Activated CD4-positive, alpha-beta T cell treated with anti-CD3 and anti-CD28 coated beads, Interleukin-2, amount 10 ng/mL, durations not matched to agents 7 days and 5 days (primary cell): Measurements from ENCODE around the gene SLC25A21. TPM values are rescaled to one million over a fixed set of nuclear protein-coding genes. Genes with fewer than 3 reads are reported as not detected.

ENCODE experiments used
- CTCF ChIA-PET: fragments of 350-600 bp; sonication (Branson Sonifier 250); formaldehyde crosslinking; loops from one replicate; lab custom pipeline; 2021; ENCODE audit warnings: antibody characterized with exemption; lab: Charles Lee
- POLR2A ChIA-PET: fragments of 350-600 bp; sonication (Branson Sonifier 250); formaldehyde crosslinking; loops from one replicate; lab custom pipeline; 2021; ENCODE audit warnings: antibody characterized with exemption; lab: Charles Lee
- DNase-seq: peaks from one replicate; pipeline ENCODE4 v3.0.0-alpha.2; 2020
- H3K27ac Mint-ChIP-seq: one replicate; pipeline ENCODE4 v1.8.0; 2021; ENCODE audit warnings: mild to moderate bottlenecking, moderate library complexity, mixed read lengths
- H3K27me3 Mint-ChIP-seq: one replicate; pipeline ENCODE4 v1.8.0; 2021; ENCODE audit warnings: mixed read lengths
- H3K36me3 Mint-ChIP-seq: one replicate; pipeline ENCODE4 v1.8.0; 2021; ENCODE audit warnings: low read depth, mixed read lengths
- H3K4me1 Mint-ChIP-seq: one replicate; pipeline ENCODE4 v1.8.0; 2021; ENCODE audit warnings: mixed read lengths
- H3K4me3 Mint-ChIP-seq: one replicate; pipeline ENCODE4 v1.8.0; 2021; ENCODE audit warnings: mild to moderate bottlenecking, moderate library complexity, mixed read lengths
- H3K9me3 Mint-ChIP-seq: one replicate; pipeline ENCODE4 v1.8.0; 2021; ENCODE audit warnings: mixed read lengths
- total RNA-seq, 2 experiments: library from RNA; stranded (reverse); gene quantifications; one replicate each; pipeline ENCODE4 v1.2.3, GENCODE V29; 2021

SLC25A21 gene
- total RNA-seq, 2 experiments from 2014 or later, result not detected

GRCh38 chr14:37057776-37058175 lies 114.6 kb downstream of the SLC25A21 start:
- no peaks in the 10 kb centered on the region for H3K27me3 Mint-ChIP-seq
- H3K36me3 Mint-ChIP-seq, result no peaks in the 10 kb centered on the region
- H3K4me1 Mint-ChIP-seq, result no peaks in the 10 kb centered on the region
- CTCF ChIA-PET, result no interaction called here
- H3K27ac Mint-ChIP-seq, result no peak overlapping the region
- POLR2A ChIA-PET, result no interaction called here
- no peak overlapping the region for H3K4me3 Mint-ChIP-seq
- H3K9me3 Mint-ChIP-seq, result peaks cover 3% of the 10 kb centered on the region
- no peak for DNase-seq

DNA sequence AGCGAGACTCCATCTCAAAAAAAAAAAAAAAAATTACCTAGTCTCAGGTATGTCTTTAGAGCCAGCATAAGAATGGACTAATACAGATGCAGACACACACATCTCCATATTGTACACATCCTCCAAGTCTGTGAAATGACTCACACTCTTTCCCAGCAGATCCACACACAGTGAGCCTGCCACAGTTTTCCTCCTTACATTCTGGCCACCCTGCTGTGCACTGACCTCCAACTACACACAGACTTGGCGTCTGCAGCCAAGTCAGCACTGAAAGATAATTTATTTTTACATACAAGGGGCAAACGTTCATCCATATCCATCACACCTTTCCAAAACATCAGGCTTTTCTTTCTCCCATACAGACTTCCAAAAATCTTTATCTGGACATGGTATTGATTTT lies 115.9 kb downstream of the SLC25A21 start:
- no peaks in the 10 kb centered on the region for H3K27me3 Mint-ChIP-seq
- POLR2A ChIA-PET, result no interaction called here
- no peak overlapping the region for H3K27ac Mint-ChIP-seq
- no peaks in the 10 kb centered on the region for H3K36me3 Mint-ChIP-seq
- CTCF ChIA-PET, result no interaction called here
- H3K4me3 Mint-ChIP-seq, result no peak overlapping the region
- H3K9me3 Mint-ChIP-seq, result peaks cover 3% of the 10 kb centered on the region
- H3K4me1 Mint-ChIP-seq, result no peaks in the 10 kb centered on the region
- no peak for DNase-seq

DNA sequence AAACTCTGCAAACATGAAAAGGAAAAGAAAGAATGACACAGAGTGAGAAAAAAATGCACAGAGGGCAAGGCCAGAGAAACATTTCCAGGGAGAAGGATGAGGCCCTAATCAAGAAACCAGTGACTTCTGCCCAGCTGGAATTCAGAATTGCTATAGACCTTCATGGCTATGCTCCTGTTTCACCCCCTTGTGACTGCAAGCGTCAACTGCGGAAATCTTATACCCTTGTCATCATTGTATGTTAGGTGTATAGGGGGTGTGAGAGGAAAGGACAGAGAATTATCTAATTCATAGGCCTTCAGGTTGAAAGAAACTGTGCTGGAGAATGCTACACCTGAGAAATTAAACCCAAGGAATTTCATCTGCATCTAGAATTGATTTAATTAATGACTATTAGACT lies 117.5 kb downstream of the SLC25A21 start:
- H3K4me1 Mint-ChIP-seq, result no peaks in the 10 kb centered on the region
- DNase-seq, result no peak
- no peaks in the 10 kb centered on the region for H3K27me3 Mint-ChIP-seq
- H3K4me3 Mint-ChIP-seq, result no peak overlapping the region
- POLR2A ChIA-PET, result no interaction called here
- H3K36me3 Mint-ChIP-seq, result no peaks in the 10 kb centered on the region
- no peak overlapping the region for H3K27ac Mint-ChIP-seq
- CTCF ChIA-PET, result no interaction called here
- peaks cover 3% of the 10 kb centered on the region for H3K9me3 Mint-ChIP-seq

GRCh38 chr14:37054144-37054543 lies 118.3 kb downstream of the SLC25A21 start:
- no peak for DNase-seq
- H3K27ac Mint-ChIP-seq, result no peak overlapping the region
- no peaks in the 10 kb centered on the region for H3K36me3 Mint-ChIP-seq
- no peaks in the 10 kb centered on the region for H3K27me3 Mint-ChIP-seq
- peaks cover 3% of the 10 kb centered on the region for H3K9me3 Mint-ChIP-seq
- ChIA-PET POLR2A (no interaction called here), CTCF (no interaction called here)
- no peaks in the 10 kb centered on the region for H3K4me1 Mint-ChIP-seq
- no peak overlapping the region for H3K4me3 Mint-ChIP-seq

- ChIA-PET POLR2A (no interaction called here), CTCF (no interaction called here)
- no peak for DNase-seq
- Mint-ChIP-seq H3K27ac (no peak overlapping the region), H3K4me1 (no peaks in the 10 kb centered on the region), H3K36me3 (no peaks in the 10 kb centered on the region), H3K9me3 (no peaks in the 10 kb centered on the region), H3K27me3 (no peaks in the 10 kb centered on the region), H3K4me3 (no peak overlapping the region)
These were observed 120.7 kb downstream of the SLC25A21 start for GRCh38 chr14:37051680-37052079.

DNA sequence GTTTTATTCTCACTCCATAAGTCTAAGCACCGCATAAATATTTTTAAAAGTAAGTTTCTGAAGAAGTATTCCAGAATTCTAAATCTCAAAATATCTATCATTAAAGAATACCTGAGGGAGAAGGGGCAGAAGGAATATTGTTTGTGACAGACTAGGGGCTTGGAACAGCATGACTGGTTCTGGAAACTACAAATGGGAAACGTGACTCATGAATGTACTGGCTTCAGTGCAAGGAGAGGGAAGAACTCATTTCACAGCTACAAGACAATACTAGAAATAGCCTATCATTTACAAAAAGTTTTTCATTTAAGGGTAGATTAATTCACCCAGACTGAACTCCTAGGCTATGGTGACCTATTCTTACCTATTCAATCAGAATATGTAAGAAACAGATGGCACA lies 121.3 kb downstream of the SLC25A21 start:
- H3K4me1 Mint-ChIP-seq, result no peaks in the 10 kb centered on the region
- H3K27ac Mint-ChIP-seq, result no peak overlapping the region
- H3K36me3 Mint-ChIP-seq, result no peaks in the 10 kb centered on the region
- DNase-seq, result no peak
- ChIA-PET POLR2A (no interaction called here), CTCF (no interaction called here)
- H3K9me3 Mint-ChIP-seq, result no peaks in the 10 kb centered on the region
- H3K4me3 Mint-ChIP-seq, result no peak overlapping the region
- H3K27me3 Mint-ChIP-seq, result no peaks in the 10 kb centered on the region

GRCh38 chr14:37048666-37049071 lies 123.7 kb downstream of the SLC25A21 start:
- H3K4me3 Mint-ChIP-seq, result no peak overlapping the region
- H3K36me3 Mint-ChIP-seq, result no peaks in the 10 kb centered on the region
- no peaks in the 10 kb centered on the region for H3K4me1 Mint-ChIP-seq
- ChIA-PET POLR2A (no interaction called here), CTCF (no interaction called here)
- H3K9me3 Mint-ChIP-seq, result no peaks in the 10 kb centered on the region
- no peak overlapping the region for H3K27ac Mint-ChIP-seq
- no peak for DNase-seq
- no peaks in the 10 kb centered on the region for H3K27me3 Mint-ChIP-seq

DNA sequence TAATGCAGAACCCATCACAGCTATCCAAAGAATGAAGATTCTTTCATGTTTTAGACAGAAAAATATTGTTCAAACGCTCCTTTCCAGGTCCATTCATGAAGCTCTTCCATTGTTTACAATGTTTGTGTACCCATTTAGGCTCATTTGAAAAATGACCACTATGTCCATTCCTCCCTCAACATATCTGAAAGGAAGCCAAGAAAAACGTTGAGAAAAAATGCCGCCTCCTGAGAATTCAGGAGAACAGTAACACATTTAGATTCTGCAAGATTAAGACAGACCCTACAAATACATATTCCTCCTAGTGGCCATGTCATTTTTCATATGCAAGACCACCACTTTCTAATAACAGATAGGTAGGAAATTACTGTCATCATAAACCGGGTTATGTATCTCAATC lies 124.4 kb downstream of the SLC25A21 start:
- Mint-ChIP-seq H3K36me3 (no peaks in the 10 kb centered on the region), H3K27ac (no peak overlapping the region), H3K4me1 (no peaks in the 10 kb centered on the region), H3K9me3 (no peaks in the 10 kb centered on the region), H3K4me3 (no peak overlapping the region), H3K27me3 (no peaks in the 10 kb centered on the region)
- POLR2A ChIA-PET, result no interaction called here
- DNase-seq, result no peak
- CTCF ChIA-PET, result no interaction called here

- ChIA-PET CTCF (no interaction called here), POLR2A (no interaction called here)
- H3K27me3 Mint-ChIP-seq, result no peaks in the 10 kb centered on the region
These were observed 125.2 kb downstream of the SLC25A21 start for GRCh38 chr14:37047226-37047625.

GRCh38 chr14:37046815-37047214 lies 125.6 kb downstream of the SLC25A21 start:
- Mint-ChIP-seq H3K27ac (no peak overlapping the region), H3K9me3 (no peaks in the 10 kb centered on the region), H3K36me3 (no peaks in the 10 kb centered on the region), H3K4me1 (no peaks in the 10 kb centered on the region), H3K4me3 (no peak overlapping the region), H3K27me3 (no peaks in the 10 kb centered on the region)
- CTCF ChIA-PET, result no interaction called here
- POLR2A ChIA-PET, result no interaction called here
- DNase-seq, result no peak

More at GRCh38 chr14:37047226-37047625, 125.2 kb downstream of the SLC25A21 start:
- no peaks in the 10 kb centered on the region for H3K36me3 Mint-ChIP-seq
- H3K4me3 Mint-ChIP-seq, result no peak overlapping the region
- DNase-seq, result no peak
- no peak overlapping the region for H3K27ac Mint-ChIP-seq
- H3K4me1 Mint-ChIP-seq, result no peaks in the 10 kb centered on the region
- no peaks in the 10 kb centered on the region for H3K9me3 Mint-ChIP-seq

- Mint-ChIP-seq H3K27me3 (no peaks in the 10 kb centered on the region), H3K27ac (no peak overlapping the region), H3K36me3 (no peaks in the 10 kb centered on the region), H3K4me1 (no peaks in the 10 kb centered on the region), H3K4me3 (no peak overlapping the region), H3K9me3 (no peaks in the 10 kb centered on the region)
- DNase-seq, result no peak
- CTCF ChIA-PET, result no interaction called here
- POLR2A ChIA-PET, result no interaction called here
These were observed 126.9 kb downstream of the SLC25A21 start for GRCh38 chr14:37045340-37046061.

DNA sequence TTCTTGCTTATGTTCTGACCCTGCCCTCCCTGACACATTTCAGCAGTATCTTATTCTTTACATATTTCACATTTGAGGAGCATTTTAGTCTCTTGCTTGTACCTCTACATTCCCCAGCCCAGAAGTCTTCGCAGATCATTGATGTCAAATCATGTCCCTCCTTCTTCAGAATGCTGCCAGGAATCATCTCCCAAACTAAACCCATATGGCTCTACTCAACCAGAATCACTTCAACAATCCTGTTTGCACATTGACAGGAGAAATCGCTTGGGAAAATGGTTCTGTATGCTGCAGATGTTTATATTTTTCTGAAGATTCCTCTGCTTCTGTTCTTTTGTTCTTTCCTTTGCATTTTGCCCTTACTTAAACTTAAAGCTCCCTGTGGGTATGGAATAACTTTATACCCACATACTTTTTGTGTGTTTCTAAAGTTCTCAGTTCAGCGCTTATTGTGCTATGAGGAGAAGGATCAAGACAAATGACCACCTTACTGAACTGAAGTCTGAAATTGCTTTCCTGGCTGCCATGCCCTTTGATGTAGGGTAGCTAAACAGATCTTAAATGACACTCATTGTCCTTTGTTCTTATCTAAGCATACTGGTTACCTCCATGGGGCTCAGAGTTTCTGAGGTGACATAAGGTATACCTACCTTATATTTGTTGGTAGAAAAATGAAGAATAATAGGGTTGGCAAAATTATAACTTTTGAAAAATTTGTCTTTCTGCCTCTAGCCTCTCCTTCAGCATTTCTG lies 134.6 kb downstream of the SLC25A21 start:
- Mint-ChIP-seq H3K4me1 (no peaks in the 10 kb centered on the region), H3K4me3 (no peak overlapping the region), H3K9me3 (no peaks in the 10 kb centered on the region), H3K36me3 (no peaks in the 10 kb centered on the region), H3K27ac (no peak overlapping the region), H3K27me3 (no peaks in the 10 kb centered on the region)
- ChIA-PET POLR2A (no interaction called here), CTCF (no interaction called here)
- DNase-seq, result no peak

GRCh38 chr14:37036669-37037341 lies 135.6 kb downstream of the SLC25A21 start:
- Mint-ChIP-seq H3K27ac (no peak overlapping the region), H3K27me3 (no peaks in the 10 kb centered on the region), H3K9me3 (no peaks in the 10 kb centered on the region), H3K4me3 (no peak overlapping the region), H3K36me3 (no peaks in the 10 kb centered on the region), H3K4me1 (no peaks in the 10 kb centered on the region)
- DNase-seq, result no peak
- ChIA-PET POLR2A (no interaction called here), CTCF (no interaction called here)
